Ishikawa (cell line): ENCODE measurements around the gene PLEKHJ1.
A peak's percentile ranks its signal among the peaks of the same experiment; 100 is the strongest.

Experiments used
- CEBPB ChIP-seq: IDR thresholded peaks from 2 replicates; pipeline ENCODE4 v1.6.1; 2012
- CREB1 ChIP-seq: IDR thresholded peaks from 2 replicates; pipeline ENCODE4 v1.6.1; 2012; ENCODE audit warnings: low read depth
- EGR1 ChIP-seq: IDR thresholded peaks from 2 replicates; pipeline ENCODE4 v1.6.1; 2012
- EP300 ChIP-seq: IDR thresholded peaks from 2 replicates; pipeline ENCODE4 v1.6.1; 2012; ENCODE audit warnings: borderline replicate concordance
- FOXM1 ChIP-seq: IDR thresholded peaks from 2 replicates; pipeline ENCODE4 v1.6.1; 2012; ENCODE audit warnings: low read depth, borderline replicate concordance
- MAX ChIP-seq: IDR thresholded peaks from 2 replicates; pipeline ENCODE4 v1.6.1; 2012
- NFIC ChIP-seq: IDR thresholded peaks from 2 replicates; pipeline ENCODE4 v1.6.1; 2012
- RAD21 ChIP-seq: IDR thresholded peaks from 2 replicates; pipeline ENCODE4 v1.6.1; 2012; ENCODE audit warnings: low read depth
- REST ChIP-seq: IDR thresholded peaks from 2 replicates; pipeline ENCODE4 v1.6.1; 2012; ENCODE audit warnings: low read depth, mild to moderate bottlenecking
- TAF1 ChIP-seq: IDR thresholded peaks from 2 replicates; pipeline ENCODE4 v1.6.1; 2012; ENCODE audit warnings: low read depth, mild to moderate bottlenecking
- TCF12 ChIP-seq: IDR thresholded peaks from 2 replicates; pipeline ENCODE4 v1.6.1; 2012; ENCODE audit warnings: low read depth
- TEAD4 ChIP-seq: IDR thresholded peaks from 2 replicates; pipeline ENCODE4 v1.6.1; 2012
- USF1 ChIP-seq: IDR thresholded peaks from 2 replicates; pipeline ENCODE4 v1.6.1; 2012
- YY1 ChIP-seq: IDR thresholded peaks from 2 replicates; pipeline ENCODE4 v1.6.1; 2012; ENCODE audit warnings: low read depth
- ZBTB7A ChIP-seq: IDR thresholded peaks from 2 replicates; pipeline ENCODE4 v1.6.1; 2012; ENCODE audit warnings: low read depth

PLEKHJ1 gene

GRCh38 chr19:2236314-2237050, at the start of gene PLEKHJ1, which contains the start of gene SF3A2:
PLEKHJ1 (minus strand) TSS chr19:2236329; CDS start chr19:2236248, 81 bp downstream.
SF3A2 (plus strand) TSS chr19:2236824; CDS start chr19:2243419, 6,595 bp downstream.
- peak; percentile 70; the same call in 1 of the 2 replicates for TF ChIP-seq ZBTB7A
- peak; percentile 3; the same call in 1 of the 2 replicates for TF ChIP-seq TEAD4
- peak; percentile 89 for TF ChIP-seq RAD21
- 0 out of 2 replicates have a peak, but pooled peaks have one; percentile 48 for TF ChIP-seq USF1
- TF ChIP-seq TCF12, result peak; percentile 64
- peak; percentile 35; the same call in 1 of the 2 replicates for TF ChIP-seq EP300
- TF ChIP-seq TAF1, result peak; percentile 74
- peak; percentile 48 for TF ChIP-seq YY1
- TF ChIP-seq MAX, result peak; percentile 99
- peak; percentile 98 for TF ChIP-seq EGR1
- TF ChIP-seq REST, result no peak
- peak; percentile 38; the same call in 1 of the 2 replicates for TF ChIP-seq NFIC
- TF ChIP-seq CREB1, result peak; percentile 19; the same call in 1 of the 2 replicates
- TF ChIP-seq FOXM1, result 0 out of 2 replicates have a peak, but pooled peaks have one; percentile 26
- TF ChIP-seq CEBPB, result 0 out of 2 replicates have a peak, but pooled peaks have one; percentile 48

GRCh38 chr19:2283835-2284507, 47.8 kb upstream of the PLEKHJ1 start:
- TF ChIP-seq NFIC (no peak), RAD21 (no peak)

- TF ChIP-seq USF1, result no peak
- no peak for TF ChIP-seq TCF12
- TF ChIP-seq TEAD4, result no peak
- TF ChIP-seq TAF1, result no peak
- TF ChIP-seq EP300, result no peak
- no peak for TF ChIP-seq MAX
- TF ChIP-seq RAD21, result no peak
- no peak for TF ChIP-seq YY1
- no peak for TF ChIP-seq CEBPB
- no peak for TF ChIP-seq ZBTB7A
- no peak for TF ChIP-seq CREB1
- no peak for TF ChIP-seq REST
- no peak for TF ChIP-seq EGR1
- TF ChIP-seq FOXM1, result no peak
- no peak for TF ChIP-seq NFIC
These were observed 46.7 kb upstream of the PLEKHJ1 start for GRCh38 chr19:2282862-2283237.

GRCh38 chr19:2282062-2282861, 46.1 kb upstream of the PLEKHJ1 start, which contains the start of gene PEAK3:
PEAK3 (minus strand) TSS chr19:2282175; CDS start chr19:2280931, 1,244 bp downstream.
- no peak for TF ChIP-seq USF1
- TF ChIP-seq CREB1, result no peak
- TF ChIP-seq TAF1, result no peak
- no peak for TF ChIP-seq REST
- no peak for TF ChIP-seq RAD21
- no peak for TF ChIP-seq TCF12
- no peak for TF ChIP-seq ZBTB7A
- no peak for TF ChIP-seq MAX
- no peak for TF ChIP-seq TEAD4
